Type B pancreatic cell (in vitro differentiated cells): ENCODE data around the gene ARID5A. TPM values are rescaled to one million over a fixed set of nuclear protein-coding genes. Genes with fewer than 3 reads are reported as not detected.

Source experiments
- DNase-seq: peaks from one replicate; pipeline ENCODE4 v3.0.0; 2021; ENCODE audit warnings: mixed read lengths; ENCODE audit not compliant: unreplicated experiment; ENCODE audit errors: extremely low spot score
- H3K27ac Mint-ChIP-seq: 2 replicates; pipeline ENCODE4 v1.8.0; 2021; ENCODE audit warnings: mild to moderate bottlenecking, mixed read lengths
- H3K27me3 Mint-ChIP-seq: 2 replicates; pipeline ENCODE4 v1.8.0; 2021; ENCODE audit warnings: mixed read lengths
- H3K36me3 Mint-ChIP-seq: 2 replicates; pipeline ENCODE4 v1.8.0; 2021; ENCODE audit warnings: mixed read lengths
- H3K4me1 Mint-ChIP-seq: one replicate; pipeline ENCODE4 v1.8.0; 2021; ENCODE audit warnings: mixed read lengths; ENCODE audit not compliant: unreplicated experiment
- H3K4me3 Mint-ChIP-seq: 2 replicates; pipeline ENCODE4 v1.8.0; 2021; ENCODE audit warnings: mild to moderate bottlenecking, mixed read lengths
- H3K9me3 Mint-ChIP-seq: 2 replicates; pipeline ENCODE4 v1.8.0; 2021; ENCODE audit warnings: mixed read lengths
- CTCF ChIP-seq: fragments of 200-600 bp; sonication (generic); conservative IDR thresholded peaks from 2 replicates; pipeline ENCODE4 v1.5.0; 2021; ENCODE audit warnings: antibody characterized with exemption, mild to moderate bottlenecking
- total RNA-seq: library from RNA; stranded (reverse); gene quantifications from 2 replicates; pipeline ENCODE4 v1.2.1, GENCODE V29; 2021; ENCODE audit warnings: low replicate concordance

ARID5A gene
- total RNA-seq, 1 donor from 2014 or later: 11.9 TPM

GRCh38 chr2:96537734-96538486, 1.4 kb downstream of the ARID5A start:
- Mint-ChIP-seq H3K36me3 (peaks cover 3% of the 10 kb centered on the region), H3K27ac (no peak overlapping the region), H3K4me3 (peak overlapping the region; percentile 90), H3K27me3 (peaks cover 30% of the 10 kb centered on the region), H3K4me1 (peaks cover 28% of the 10 kb centered on the region), H3K9me3 (no peaks in the 10 kb centered on the region)
- no peak for DNase-seq
- no peak for TF ChIP-seq CTCF

- Mint-ChIP-seq H3K4me3 (peak overlapping the region; percentile 82), H3K36me3 (peaks cover 3% of the 10 kb centered on the region), H3K4me1 (peaks cover 28% of the 10 kb centered on the region), H3K27ac (no peak overlapping the region), H3K27me3 (peaks cover 30% of the 10 kb centered on the region), H3K9me3 (no peaks in the 10 kb centered on the region)
- no peak for TF ChIP-seq CTCF
- DNase-seq: peak; percentile 72
These were observed 2.1 kb downstream of the ARID5A start for GRCh38 chr2:96538487-96539214.

GRCh38 chr2:96539215-96539920, 2.8 kb downstream of the ARID5A start:
- H3K4me3 Mint-ChIP-seq: peak overlapping the region; percentile 82
- H3K4me1 Mint-ChIP-seq: peaks cover 28% of the 10 kb centered on the region
- H3K36me3 Mint-ChIP-seq: peaks cover 8% of the 10 kb centered on the region
- H3K27ac Mint-ChIP-seq: no peak overlapping the region
- DNase-seq: no peak
- peaks cover 28% of the 10 kb centered on the region for H3K27me3 Mint-ChIP-seq
- H3K9me3 Mint-ChIP-seq: peaks cover 1% of the 10 kb centered on the region
- no peak for TF ChIP-seq CTCF

- Mint-ChIP-seq H3K36me3 (peaks cover 13% of the 10 kb centered on the region), H3K27me3 (peaks cover 25% of the 10 kb centered on the region), H3K4me1 (peaks cover 28% of the 10 kb centered on the region), H3K9me3 (peaks cover 6% of the 10 kb centered on the region), H3K27ac (no peak overlapping the region), H3K4me3 (peak overlapping the region; percentile 82)
- no peak for TF ChIP-seq CTCF
- DNase-seq: no peak
These were observed 3.6 kb downstream of the ARID5A start for GRCh38 chr2:96540136-96540535.

- peaks cover 6% of the 10 kb centered on the region for H3K9me3 Mint-ChIP-seq
- peak; percentile 57 for DNase-seq
- no peak overlapping the region for H3K27ac Mint-ChIP-seq
- no peak for TF ChIP-seq CTCF
- peaks cover 25% of the 10 kb centered on the region for H3K27me3 Mint-ChIP-seq
- H3K4me1 Mint-ChIP-seq: peaks cover 28% of the 10 kb centered on the region
- peaks cover 16% of the 10 kb centered on the region for H3K36me3 Mint-ChIP-seq
- no peak overlapping the region for H3K4me3 Mint-ChIP-seq
These were observed 5.0 kb downstream of the ARID5A start for GRCh38 chr2:96541398-96542152.
